ENCODE measurements around the gene JADE2. TPM values are rescaled to one million over a fixed set of nuclear protein-coding genes. Genes with fewer than 3 reads are reported as not detected.
"Not testable (repeated sequence)": the region's sequence is repeated elsewhere in the genome, so short reads cannot be mapped to it uniquely, and the experiment has no call there.

The JADE2 gene
- total RNA-seq, 2 experiments from 2014 or later, result 58.1 to 68.0 TPM

- H3K27me3 Mint-ChIP-seq, POLR2A ChIA-PET: not testable (repeated sequence)
These were observed 25.6 kb upstream of the JADE2 start for GRCh38 chr5:134499905-134500304.

DNA sequence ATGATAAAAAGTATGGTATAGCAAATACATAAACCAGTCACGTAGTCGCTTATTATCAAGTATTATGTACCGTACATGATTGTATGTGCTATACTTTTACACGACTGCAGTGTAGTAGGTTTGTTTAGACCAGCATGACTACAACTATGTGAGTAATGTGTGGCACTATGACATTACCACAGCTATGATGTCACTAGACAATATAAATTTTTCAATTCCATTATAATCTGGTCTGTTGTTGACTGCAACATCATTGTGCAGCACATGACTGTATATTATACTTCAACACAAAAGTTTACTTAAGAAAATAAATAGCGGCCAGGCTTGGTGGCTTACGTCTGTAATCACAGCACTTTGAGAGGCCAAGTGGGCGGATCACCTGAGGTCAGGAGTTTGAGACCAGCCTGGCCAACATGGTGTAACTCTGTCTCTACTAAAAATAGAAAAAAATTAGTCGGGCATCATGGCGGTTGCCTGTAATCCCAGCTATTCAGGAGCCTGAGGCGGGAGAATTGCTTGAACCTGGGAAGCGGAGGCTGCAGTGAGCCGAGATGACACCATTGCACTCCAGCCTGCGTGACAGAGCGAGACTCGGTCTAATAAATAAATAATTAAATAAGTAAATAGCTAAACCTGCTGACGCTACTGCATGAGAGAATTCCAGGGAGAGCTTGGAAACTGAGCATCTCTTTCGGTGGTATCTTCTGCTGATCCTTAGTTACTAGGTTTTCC lies 24.6 kb upstream of the JADE2 start:
- Mint-ChIP-seq H3K4me1 (peaks cover 23% of the 10 kb centered on the region), H3K9me3 (ENCODE audit: low read depth) (no peaks in the 10 kb centered on the region), H3K27me3 (no peaks in the 10 kb centered on the region), H3K4me3 (no peak overlapping the region), H3K36me3 (ENCODE audit: low read depth) (no peaks in the 10 kb centered on the region), H3K27ac (peak overlapping the region; percentile 13)
- ATAC-seq, result no peak
- POLR2A ChIA-PET, result interaction anchor here (0.6 to 1.1 kb wide), 2 partner anchors 118 to 237 kb away, joined by 3 read pairs; partner anchors contain the start of gene CAMLG
- intact Hi-C loops (cut with DNase I, micrococcal nuclease), result no loop called here
- DNase-seq, result no peak
- CTCF ChIA-PET, result interaction anchor here (0.6 to 1.1 kb wide), 5 partner anchors 8 to 89 kb away, joined by 3 to 5 read pairs (median 3); partner anchors contain the start of gene CDKN2AIPNL

More at GRCh38 chr5:134499905-134500304, 25.6 kb upstream of the JADE2 start:
- DNase-seq; intact Hi-C loops (cut with DNase I, micrococcal nuclease); H3K9me3 Mint-ChIP-seq (ENCODE audit: low read depth); H3K27ac Mint-ChIP-seq; H3K36me3 Mint-ChIP-seq (ENCODE audit: low read depth); H3K4me3 Mint-ChIP-seq; ATAC-seq: not testable (repeated sequence)
- H3K4me1 Mint-ChIP-seq, result peaks cover 23% of the 10 kb centered on the region
- CTCF ChIA-PET, result interaction anchor here (0.6 kb wide), 1 partner anchor 23 kb away, joined by 3 read pairs; no protein-coding TSS in a partner anchor

DNA sequence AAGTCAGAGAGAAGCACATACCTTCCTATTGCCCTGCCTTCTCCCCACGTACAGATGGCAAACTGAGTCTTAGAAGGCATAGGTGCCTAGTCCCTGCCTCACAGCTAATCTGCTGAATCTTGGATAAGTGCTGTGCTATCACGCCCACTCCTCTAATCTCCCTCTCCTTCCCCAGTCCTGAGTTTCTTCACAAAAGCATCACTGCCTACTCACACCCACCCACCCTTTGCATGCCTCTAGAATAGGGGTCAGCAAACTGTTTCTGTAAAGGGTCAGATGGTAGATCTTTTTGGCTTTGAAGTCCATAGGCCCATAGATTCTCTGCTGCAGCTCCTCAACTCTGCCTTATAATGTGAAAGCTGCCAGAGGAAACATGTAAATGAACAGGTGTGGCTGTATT lies 23.2 kb upstream of the JADE2 start:
- DNase-seq, result no peak
- no peak for ATAC-seq

DNA sequence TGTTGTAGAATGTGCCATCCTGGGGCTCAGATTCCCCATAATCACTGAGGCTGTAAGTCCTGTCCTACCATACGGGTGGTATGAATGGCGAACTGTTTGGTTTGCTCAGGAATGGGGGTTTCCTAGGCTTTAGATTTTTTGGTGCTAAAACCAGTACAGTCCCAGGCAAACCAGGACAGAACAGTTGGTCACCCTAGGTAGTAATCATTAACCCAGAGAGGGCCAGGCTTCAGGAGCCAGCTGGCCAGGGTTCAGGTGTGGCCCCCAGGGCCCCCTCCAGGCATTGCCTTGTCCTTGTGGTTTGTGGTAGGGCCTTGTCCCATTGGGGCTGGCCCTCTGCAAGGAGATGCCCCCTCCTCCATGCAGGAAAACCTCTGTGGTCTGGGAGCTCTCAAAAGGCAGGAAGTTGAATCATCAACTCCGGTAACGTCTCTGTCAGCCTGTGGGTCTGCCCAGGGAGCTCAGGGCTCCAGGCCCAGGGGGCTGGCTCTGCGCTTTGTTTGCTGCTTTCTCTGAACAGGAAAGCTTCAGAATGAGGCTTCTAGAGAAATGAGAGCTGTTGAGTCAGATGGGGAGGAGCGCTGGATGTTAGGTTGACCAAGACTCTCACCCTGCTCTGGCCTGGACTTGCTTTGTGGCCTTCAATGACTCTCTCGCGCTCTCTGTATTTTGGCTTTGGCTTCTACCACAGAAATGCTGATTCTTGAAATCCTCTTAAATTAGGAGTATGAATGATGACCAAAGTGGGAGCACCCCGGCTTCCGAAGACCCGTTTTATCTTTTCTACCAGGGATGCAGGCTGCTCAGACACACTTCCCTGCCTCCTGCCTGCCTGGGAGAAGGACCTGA lies 22.2 kb upstream of the JADE2 start:
- ChIA-PET POLR2A (interaction anchor here (0.6 to 1.6 kb wide), 4 partner anchors 20 to 277 kb away, joined by 3 to 4 read pairs (median 3); no protein-coding TSS in a partner anchor), CTCF (interaction anchor here (0.6 to 1.1 kb wide), 4 partner anchors 9 to 574 kb away, joined by 3 to 4 read pairs (median 4); no protein-coding TSS in a partner anchor)
- H3K9me3 Mint-ChIP-seq (ENCODE audit: low read depth), result no peaks in the 10 kb centered on the region
- H3K27ac Mint-ChIP-seq, result peak overlapping the region; percentile 93
- peak; percentile 98 for ATAC-seq
- peak; percentile 89 for DNase-seq
- H3K4me1 Mint-ChIP-seq, result peaks cover 29% of the 10 kb centered on the region
- intact Hi-C loops (cut with DNase I, micrococcal nuclease), result loop anchor here (1.0 to 2.0 kb wide), 4 partner anchors 21 to 67 kb away; partner anchors contain the start of gene JADE2 (in 1 of the 2)
- H3K27me3 Mint-ChIP-seq, result no peaks in the 10 kb centered on the region
- H3K4me3 Mint-ChIP-seq, result peak overlapping the region; percentile 34
- H3K36me3 Mint-ChIP-seq (ENCODE audit: low read depth), result no peaks in the 10 kb centered on the region

More for the DNA sequence above, 23.2 kb upstream of the JADE2 start:
- Mint-ChIP-seq H3K4me3 (no peak overlapping the region), H3K4me1 (peaks cover 26% of the 10 kb centered on the region), H3K9me3 (ENCODE audit: low read depth) (no peaks in the 10 kb centered on the region), H3K27me3 (no peaks in the 10 kb centered on the region), H3K27ac (peak overlapping the region; percentile 11), H3K36me3 (ENCODE audit: low read depth) (no peaks in the 10 kb centered on the region)
- ChIA-PET POLR2A (interaction anchor here (0.6 to 1.1 kb wide), 2 partner anchors 236 to 244 kb away, joined by 3 to 4 read pairs; partner anchors contain the start of gene CAMLG), CTCF (interaction anchor here (0.6 kb wide), 1 partner anchor 26 kb away, joined by 3 read pairs; no protein-coding TSS in a partner anchor)
- intact Hi-C loops (cut with DNase I, micrococcal nuclease), result loop anchor here in 1 of 2 experiments (2.0 kb wide), 1 partner anchor 23 kb away; the partner anchor contains the start of gene JADE2

DNA sequence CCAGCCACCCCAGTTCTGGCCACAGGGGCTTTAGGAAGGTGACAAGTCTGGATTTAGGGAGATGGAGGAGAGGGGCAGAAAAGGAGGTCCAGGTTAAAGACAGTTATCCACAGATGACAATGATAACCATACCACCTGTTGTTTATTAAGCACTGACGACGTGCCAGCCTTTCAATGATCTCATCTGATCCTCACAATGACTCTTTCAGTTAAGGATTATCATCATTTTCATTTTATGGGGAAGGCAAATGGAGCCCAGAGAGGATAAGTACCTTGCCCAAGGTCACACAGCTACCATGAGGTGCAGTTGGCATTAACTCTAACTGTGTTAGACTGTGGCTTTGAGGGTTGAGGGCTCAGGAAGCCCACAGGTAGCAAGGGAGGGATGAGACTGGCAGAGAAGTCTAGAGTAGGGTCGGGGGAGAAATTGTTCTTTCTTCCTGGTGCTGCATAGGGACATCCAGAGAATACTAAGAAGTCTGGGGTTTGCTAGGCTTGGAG lies 21.5 kb upstream of the JADE2 start:
- CTCF ChIA-PET, result interaction anchor here (0.9 to 1.1 kb wide), 3 partner anchors 23 to 574 kb away, joined by 3 to 4 read pairs (median 4); no protein-coding TSS in a partner anchor
- H3K4me3 Mint-ChIP-seq, result peak overlapping the region; percentile 34
- POLR2A ChIA-PET, result interaction anchor here (0.6 to 1.6 kb wide), 3 partner anchors 19 to 278 kb away, joined by 3 to 4 read pairs (median 3); no protein-coding TSS in a partner anchor
- H3K4me1 Mint-ChIP-seq, result peaks cover 29% of the 10 kb centered on the region
- H3K9me3 Mint-ChIP-seq (ENCODE audit: low read depth), result no peaks in the 10 kb centered on the region
- peak; percentile 23 for ATAC-seq
- peak; percentile 43 for DNase-seq
- no peaks in the 10 kb centered on the region for H3K36me3 Mint-ChIP-seq (ENCODE audit: low read depth)
- H3K27ac Mint-ChIP-seq, result peak overlapping the region; percentile 93
- no peaks in the 10 kb centered on the region for H3K27me3 Mint-ChIP-seq
- intact Hi-C loops (cut with DNase I, micrococcal nuclease), result loop anchor here (1.0 to 2.0 kb wide), 4 partner anchors 20 to 68 kb away; partner anchors contain the start of gene JADE2 (in 1 of the 2)

DNA sequence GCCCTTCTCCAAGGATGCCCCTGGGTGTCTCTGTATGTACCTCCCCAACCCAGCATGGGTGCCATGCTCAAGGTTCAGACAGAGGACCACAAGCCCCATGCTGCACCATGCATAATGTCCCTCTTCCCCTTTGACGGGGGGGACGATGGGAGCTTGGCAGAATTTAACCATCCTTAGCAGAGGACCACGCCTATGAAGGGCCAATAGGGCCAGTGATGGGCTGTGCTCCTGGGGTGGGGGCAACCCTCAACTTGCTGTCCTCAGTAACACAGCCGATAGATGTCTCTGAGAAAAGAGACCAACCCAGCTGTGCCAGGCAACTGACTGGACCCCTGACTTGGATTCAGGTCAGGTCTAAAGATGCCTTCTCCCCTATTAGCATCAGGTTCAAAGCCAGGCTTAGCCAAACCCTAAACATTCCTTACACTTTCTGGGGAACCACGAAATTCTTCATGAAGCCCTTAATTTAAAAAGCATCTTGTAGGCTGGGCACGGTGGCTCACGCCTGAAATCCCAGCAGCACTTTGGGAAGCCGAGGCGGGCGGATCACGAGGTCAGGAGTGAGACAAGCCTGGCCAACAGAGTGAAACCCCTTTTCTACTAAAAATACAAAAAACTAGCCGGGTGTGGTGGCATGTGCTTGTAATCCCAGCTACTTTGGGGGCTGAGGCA lies 20.7 kb upstream of the JADE2 start:
- ChIA-PET CTCF (no interaction called here), POLR2A (interaction anchor here (1.6 kb wide), 1 partner anchor 278 kb away, joined by 3 read pairs; no protein-coding TSS in a partner anchor)
- Mint-ChIP-seq H3K9me3 (ENCODE audit: low read depth) (no peaks in the 10 kb centered on the region), H3K27me3 (no peaks in the 10 kb centered on the region), H3K36me3 (ENCODE audit: low read depth) (no peaks in the 10 kb centered on the region), H3K4me3 (no peak overlapping the region), H3K27ac (peak overlapping the region; percentile 93), H3K4me1 (peaks cover 34% of the 10 kb centered on the region)
- ATAC-seq, result no peak
- DNase-seq, result no peak
- intact Hi-C loops (cut with DNase I, micrococcal nuclease), result no loop called here

- CTCF ChIA-PET, result interaction anchor here (0.8 kb wide), 1 partner anchor 17 kb away, joined by 3 read pairs; no protein-coding TSS in a partner anchor
- H3K36me3 Mint-ChIP-seq (ENCODE audit: low read depth), result no peaks in the 10 kb centered on the region
- no peak overlapping the region for H3K4me3 Mint-ChIP-seq
- intact Hi-C loops (cut with DNase I, micrococcal nuclease), result no loop called here
- H3K27ac Mint-ChIP-seq, result no peak overlapping the region
- DNase-seq, result no peak
- no peaks in the 10 kb centered on the region for H3K9me3 Mint-ChIP-seq (ENCODE audit: low read depth)
- no peaks in the 10 kb centered on the region for H3K27me3 Mint-ChIP-seq
- ATAC-seq, result no peak
- POLR2A ChIA-PET, result no interaction called here
- H3K4me1 Mint-ChIP-seq, result peaks cover 50% of the 10 kb centered on the region
These were observed 19.1 kb upstream of the JADE2 start for GRCh38 chr5:134506054-134507039.

- ATAC-seq (no peak), DNase-seq (peak; percentile 20)
- H3K9me3 Mint-ChIP-seq (ENCODE audit: low read depth), result no peaks in the 10 kb centered on the region
- H3K27me3 Mint-ChIP-seq, result no peaks in the 10 kb centered on the region
- H3K36me3 Mint-ChIP-seq (ENCODE audit: low read depth), result no peaks in the 10 kb centered on the region
- peaks cover 56% of the 10 kb centered on the region for H3K4me1 Mint-ChIP-seq
- H3K27ac Mint-ChIP-seq, result no peak overlapping the region
- ChIA-PET POLR2A (interaction anchor here (0.6 kb wide), 1 partner anchor 13 kb away, joined by 4 read pairs; no protein-coding TSS in a partner anchor), CTCF (interaction anchor here (0.8 kb wide), 2 partner anchors 16 to 218 kb away, joined by 3 to 4 read pairs; no protein-coding TSS in a partner anchor)
- no peak overlapping the region for H3K4me3 Mint-ChIP-seq
- intact Hi-C loops (cut with DNase I, micrococcal nuclease), result no loop called here
These were observed 18.0 kb upstream of the JADE2 start for GRCh38 chr5:134507452-134507851.

DNA sequence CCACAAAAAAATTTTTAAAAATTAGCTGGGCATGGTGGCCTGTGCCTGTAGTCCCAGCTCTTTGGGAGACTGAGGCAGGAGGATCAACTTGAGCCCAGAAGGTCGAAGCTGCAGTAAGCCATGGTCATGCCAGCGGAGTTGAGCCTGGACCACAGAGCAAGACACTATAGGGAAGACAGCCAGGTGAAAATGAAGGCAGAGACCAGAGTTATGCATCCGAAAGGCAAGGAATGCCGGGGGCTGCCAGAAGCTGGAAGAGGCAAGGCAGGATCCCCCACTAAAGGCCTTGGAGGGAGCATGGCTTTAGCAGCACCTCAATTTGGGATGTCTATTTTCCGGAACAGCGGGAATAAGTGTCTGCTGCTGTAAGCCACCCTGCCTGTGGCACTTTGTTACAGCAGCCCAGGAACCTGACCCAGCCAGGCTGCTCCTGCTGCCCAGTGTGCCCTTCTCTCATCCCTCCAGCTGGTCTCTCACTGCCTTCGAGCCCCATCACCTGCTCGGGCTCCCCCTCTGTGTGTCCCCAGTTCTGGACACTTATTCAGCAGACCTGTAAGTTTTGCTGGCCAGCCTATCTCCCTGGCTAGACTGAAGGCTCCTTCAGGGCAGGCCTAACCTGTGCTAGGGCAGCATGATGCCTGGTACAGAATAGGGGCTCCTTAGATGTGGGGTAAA lies 16.8 kb upstream of the JADE2 start:
- no peak for ATAC-seq
- Mint-ChIP-seq H3K9me3 (ENCODE audit: low read depth) (no peaks in the 10 kb centered on the region), H3K36me3 (ENCODE audit: low read depth) (no peaks in the 10 kb centered on the region), H3K4me3 (no peak overlapping the region), H3K27me3 (no peaks in the 10 kb centered on the region), H3K4me1 (peaks cover 44% of the 10 kb centered on the region), H3K27ac (no peak overlapping the region)
- DNase-seq, result no peak
- intact Hi-C loops (cut with DNase I, micrococcal nuclease), result no loop called here
- ChIA-PET CTCF (no interaction called here), POLR2A (interaction anchor here (0.6 to 1.0 kb wide), 2 partner anchors 15 to 23 kb away, joined by 3 read pairs; no protein-coding TSS in a partner anchor)

All from activated CD4-positive, alpha-beta T cell treated with anti-CD3 and anti-CD28 coated beads for 36 hours (primary cell).